Spleen (tissue), 7 donors: ENCODE measurements around the gene GNPTAB.

Experiments
- CTCF ChIP-seq, 11 experiments: fragments of 200-600 bp in 7 of 11; fragments of 450-650 bp in 4 of 11; sonication (generic) in 4 of 11; IDR thresholded peaks in 8 of 11; conservative IDR thresholded peaks in 3 of 11; 1 replicate in 7 of 11; 2 replicates in 4 of 11; pipeline versions ENCODE4 v1.4.0 to v1.8.0; 2016 to 2021; ENCODE audit warnings: antibody characterized with exemption in 11 of 11, inconsistent platforms in 4 of 11, mild to moderate bottlenecking in 1 of 11
- POLR2A ChIP-seq, 3 donors: fragments of 450-650 bp; IDR thresholded peaks; one replicate each; pipeline ENCODE4 v1.5.1; 2017; ENCODE audit warnings: antibody characterized with exemption in 3 of 3, mild to moderate bottlenecking in 1 of 3
- donor health status: DM: no; HTN: no; CAD: no; lungs with moderate emphysema.
- donor health status: DM: no; HTN: no; CAD: no.
- donor health status: DM: no; HTN: no; CAD: no.

GRCh38 chr12:101862245-101862644 lies 31.5 kb upstream of the GNPTAB start:
- TF ChIP-seq POLR2A (IDR thresholded peaks at IDR 0.05), result no peak
- no peak for TF ChIP-seq CTCF (IDR thresholded peaks at IDR 0.05 in 8 of 11, conservative IDR thresholded peaks at IDR 0.05 in 3 of 11)
